IgD-negative memory B cell (primary cell): ENCODE data around the gene GBA2. TPM values are rescaled to one million over a fixed set of nuclear protein-coding genes. Genes with fewer than 3 reads are reported as not detected.

Source experiments
- H3K27ac Mint-ChIP-seq, 3 donors: one replicate each; pipeline ENCODE4 v1.8.0; 2020 to 2022; ENCODE audit warnings: mild to moderate bottlenecking in 3 of 3, mixed read lengths in 3 of 3, moderate library complexity in 1 of 3
- H3K27me3 Mint-ChIP-seq: one replicate; pipeline ENCODE4 v1.8.0; 2021; ENCODE audit warnings: mixed read lengths
- H3K36me3 Mint-ChIP-seq: one replicate; pipeline ENCODE4 v1.8.0; 2020; ENCODE audit warnings: mild to moderate bottlenecking, mixed read lengths
- H3K4me1 Mint-ChIP-seq, 3 donors: one replicate each; pipeline ENCODE4 v1.8.0; 2020 to 2022; ENCODE audit warnings: mixed read lengths in 3 of 3, mild to moderate bottlenecking in 1 of 3
- H3K4me3 Mint-ChIP-seq, 4 donors: one replicate each; pipeline ENCODE4 v1.8.0; 2020 to 2022; ENCODE audit warnings: mild to moderate bottlenecking in 4 of 4, mixed read lengths in 4 of 4, moderate library complexity in 3 of 4
- H3K9me3 Mint-ChIP-seq, 3 donors: one replicate each; pipeline ENCODE4 v1.8.0; 2020 to 2021; ENCODE audit warnings: mixed read lengths in 3 of 3, mild to moderate bottlenecking in 1 of 3
- polyA plus RNA-seq: library from polyadenylated mRNA; unstranded; fragments of 300-500 nt; fragmentation: Illumina TruSeq; gene quantifications from one replicate; pipeline ENCODE4 v1.2.3, GENCODE V29; 2021

The GBA2 gene
- polyA plus RNA-seq: 34.6 TPM

GRCh38 chr9:35748858-35749514 lies at the start of gene GBA2, which contains the start of gene RGP1:
TSS of gene GBA2 (minus strand) at chr9:35749228. CDS start at chr9:35748704, 524 bp downstream.
TSS of gene RGP1 (plus strand) at chr9:35749287. CDS start at chr9:35749756, 469 bp downstream.
- no peaks in the 10 kb centered on the region for H3K36me3 Mint-ChIP-seq

GRCh38 chr9:35797311-35798109 lies 48.5 kb upstream of the GBA2 start:
- Mint-ChIP-seq H3K27ac (no peak overlapping the region), H3K4me1 (peaks cover 0 to 3% (median 0%) of the 10 kb centered on the region in 3 donors), H3K27me3 (no peaks in the 10 kb centered on the region), H3K4me3 (no peak overlapping the region), H3K9me3 (no peaks in the 10 kb centered on the region), H3K36me3 (peaks cover 2% of the 10 kb centered on the region)

More at GRCh38 chr9:35748858-35749514, at the start of gene GBA2, which contains the start of gene RGP1:
- H3K4me1 Mint-ChIP-seq: peaks cover 37 to 41% (median 38%) of the 10 kb centered on the region in 3 donors
- no peaks in the 10 kb centered on the region for H3K9me3 Mint-ChIP-seq
- no peaks in the 10 kb centered on the region for H3K27me3 Mint-ChIP-seq
- peak within 1 kb of the TSS; percentile 92 to 99 (median 94) for H3K4me3 Mint-ChIP-seq
- peak within 1 kb of the TSS; percentile 82 to 98 (median 93) for H3K27ac Mint-ChIP-seq

- Mint-ChIP-seq H3K9me3 (no peaks in the 10 kb centered on the region), H3K4me3 (no peak overlapping the region), H3K27ac (no peak overlapping the region), H3K36me3 (no peaks in the 10 kb centered on the region), H3K27me3 (no peaks in the 10 kb centered on the region), H3K4me1 (peaks cover 0 to 2% (median 0%) of the 10 kb centered on the region in 3 donors)
Measured at GRCh38 chr9:35795695-35796094, 46.7 kb upstream of the GBA2 start.

GRCh38 chr9:35793461-35793860 lies 44.4 kb upstream of the GBA2 start:
- H3K27me3 Mint-ChIP-seq: no peaks in the 10 kb centered on the region
- H3K36me3 Mint-ChIP-seq: no peaks in the 10 kb centered on the region
- peaks cover 0 to 6% (median 5%) of the 10 kb centered on the region in 3 donors for H3K4me1 Mint-ChIP-seq
- no peaks in the 10 kb centered on the region for H3K9me3 Mint-ChIP-seq
- no peak overlapping the region for H3K27ac Mint-ChIP-seq
- no peak overlapping the region for H3K4me3 Mint-ChIP-seq

- Mint-ChIP-seq H3K4me3 (no peak overlapping the region), H3K27me3 (no peaks in the 10 kb centered on the region), H3K9me3 (no peaks in the 10 kb centered on the region)
Measured at GRCh38 chr9:35792826-35793225, 43.8 kb upstream of the GBA2 start.

GRCh38 chr9:35792024-35792813 lies 43.2 kb upstream of the GBA2 start:
- H3K27me3 Mint-ChIP-seq: no peaks in the 10 kb centered on the region
- peaks cover 0 to 6% (median 6%) of the 10 kb centered on the region in 3 donors for H3K4me1 Mint-ChIP-seq
- H3K27ac Mint-ChIP-seq: no peak overlapping the region
- no peaks in the 10 kb centered on the region for H3K9me3 Mint-ChIP-seq
- no peaks in the 10 kb centered on the region for H3K36me3 Mint-ChIP-seq
- no peak overlapping the region for H3K4me3 Mint-ChIP-seq

More at GRCh38 chr9:35792826-35793225, 43.8 kb upstream of the GBA2 start:
- Mint-ChIP-seq H3K27ac (no peak overlapping the region), H3K4me1 (peaks cover 0 to 6% (median 5%) of the 10 kb centered on the region in 3 donors), H3K36me3 (no peaks in the 10 kb centered on the region)

GRCh38 chr9:35791297-35791921 lies 42.4 kb upstream of the GBA2 start, which contains the start of gene NPR2:
TSS of gene NPR2 (plus strand) at chr9:35791591. CDS start at chr9:35792409, 818 bp downstream.
- Mint-ChIP-seq H3K4me1 (peaks cover 0 to 6% (median 6%) of the 10 kb centered on the region in 3 donors), H3K4me3 (no peak within 1 kb of the TSS), H3K9me3 (no peaks in the 10 kb centered on the region), H3K27ac (peak within 1 kb of the TSS in 1 of 3 donors; percentile 23), H3K36me3 (no peaks in the 10 kb centered on the region), H3K27me3 (no peaks in the 10 kb centered on the region)

GRCh38 chr9:35790385-35791296 lies 41.6 kb upstream of the GBA2 start:
- Mint-ChIP-seq H3K4me1 (peaks cover 0 to 6% (median 6%) of the 10 kb centered on the region in 3 donors), H3K27me3 (no peaks in the 10 kb centered on the region), H3K4me3 (no peak overlapping the region)

GRCh38 chr9:35790025-35790384 lies 41.0 kb upstream of the GBA2 start:
- no peaks in the 10 kb centered on the region for H3K9me3 Mint-ChIP-seq
- H3K36me3 Mint-ChIP-seq: no peaks in the 10 kb centered on the region
- H3K27ac Mint-ChIP-seq: peak overlapping the region in 1 of 3 donors; percentile 23
- no peak overlapping the region for H3K4me3 Mint-ChIP-seq
- H3K27me3 Mint-ChIP-seq: no peaks in the 10 kb centered on the region
- peaks cover 0 to 6% (median 6%) of the 10 kb centered on the region in 3 donors for H3K4me1 Mint-ChIP-seq

More at GRCh38 chr9:35790385-35791296, 41.6 kb upstream of the GBA2 start:
- Mint-ChIP-seq H3K27ac (peak overlapping the region in 1 of 3 donors; percentile 23), H3K9me3 (no peaks in the 10 kb centered on the region), H3K36me3 (no peaks in the 10 kb centered on the region)

- Mint-ChIP-seq H3K4me1 (peaks cover 0 to 6% (median 6%) of the 10 kb centered on the region in 3 donors), H3K9me3 (no peaks in the 10 kb centered on the region), H3K4me3 (no peak overlapping the region), H3K27me3 (no peaks in the 10 kb centered on the region), H3K27ac (no peak overlapping the region), H3K36me3 (peaks cover 2% of the 10 kb centered on the region)
Measured at GRCh38 chr9:35789541-35789940, 40.5 kb upstream of the GBA2 start.

- Mint-ChIP-seq H3K36me3 (peaks cover 6% of the 10 kb centered on the region), H3K9me3 (no peaks in the 10 kb centered on the region), H3K4me3 (no peak overlapping the region), H3K27ac (no peak overlapping the region), H3K4me1 (peaks cover 0 to 1% (median 0%) of the 10 kb centered on the region in 3 donors), H3K27me3 (no peaks in the 10 kb centered on the region)
Measured at GRCh38 chr9:35783418-35783817, 34.4 kb upstream of the GBA2 start.

- Mint-ChIP-seq H3K27ac (no peak overlapping the region), H3K36me3 (peaks cover 6% of the 10 kb centered on the region), H3K4me1 (peaks cover 0 to 1% (median 0%) of the 10 kb centered on the region in 3 donors), H3K9me3 (no peaks in the 10 kb centered on the region), H3K27me3 (no peaks in the 10 kb centered on the region), H3K4me3 (no peak overlapping the region)
Measured at GRCh38 chr9:35781066-35781465, 32.0 kb upstream of the GBA2 start.

GRCh38 chr9:35778496-35778895 lies 29.5 kb upstream of the GBA2 start:
- Mint-ChIP-seq H3K4me1 (peaks cover 2 to 8% (median 6%) of the 10 kb centered on the region in 3 donors), H3K4me3 (no peak overlapping the region), H3K36me3 (peaks cover 3% of the 10 kb centered on the region), H3K9me3 (no peaks in the 10 kb centered on the region), H3K27me3 (no peaks in the 10 kb centered on the region), H3K27ac (no peak overlapping the region)
